ENCODE measurements around the gene ZBTB16. TPM values are rescaled to one million over a fixed set of nuclear protein-coding genes. Genes with fewer than 3 reads are reported as not detected.
A peak's percentile ranks its signal among the peaks of the same experiment; 100 is the strongest.

Gene ZBTB16
- total and polyA plus RNA-seq, 12 donors, result 7.9 to 119 (median 53.2) TPM

GRCh38 chr11:114159320-114159719, 99.8 kb downstream of the ZBTB16 start:
- H3K9me3 ChIP-seq (replicated peaks in 1 of 3), result no peaks in the 10 kb centered on the region
- no peak for TF ChIP-seq POLR2A (IDR thresholded peaks at IDR 0.05)
- no peak for TF ChIP-seq CTCF (IDR thresholded peaks at IDR 0.05)
- no peak overlapping the region for H3K4me3 ChIP-seq
- 21 to 35% (median 29%) methylated on average over 5 of the region's 5 CpGs for WGBS, 4 donors
- peaks cover 0 to 16% of the 10 kb centered on the region in 2 donors for H3K36me3 ChIP-seq (replicated peaks in 1 of 2)
- H3K4me1 ChIP-seq (replicated peaks in 1 of 2), result peaks cover 67 to 94% of the 10 kb centered on the region in 2 donors
- H3K27ac ChIP-seq, result peak overlapping the region; percentile 96 to 99 (median 98)
- no peak for DNase-seq
- intact Hi-C loops (cut with DNase I), result no loop called here
- no peaks in the 10 kb centered on the region for H3K27me3 ChIP-seq

- H3K27me3 ChIP-seq, result no peaks in the 10 kb centered on the region
- peak overlapping the region in 1 of 4 donors; percentile 30 for H3K4me3 ChIP-seq
- peak; percentile 98 to 100 (median 100) for DNase-seq
- WGBS, 4 donors, result 3 to 7% (median 7%) methylated on average over 12 to 18 of the region's 18 CpGs
- H3K27ac ChIP-seq, result peak overlapping the region; percentile 96 to 99 (median 98)
- TF ChIP-seq CTCF (IDR thresholded peaks at IDR 0.05) (peak in 1 of 6 experiments; percentile 17), POLR2A (IDR thresholded peaks at IDR 0.05) (peak; percentile 29 to 81)
- H3K4me1 ChIP-seq (replicated peaks in 1 of 2), result peaks cover 70 to 94% of the 10 kb centered on the region in 2 donors
- H3K9me3 ChIP-seq (replicated peaks in 1 of 3), result no peaks in the 10 kb centered on the region
- H3K36me3 ChIP-seq (replicated peaks in 1 of 2), result peaks cover 0 to 16% of the 10 kb centered on the region in 2 donors
- intact Hi-C loops (cut with DNase I), result no loop called here
Observed at GRCh38 chr11:114159802-114160632, 100.5 kb downstream of the ZBTB16 start.

GRCh38 chr11:114160894-114161293, 101.4 kb downstream of the ZBTB16 start:
- 79 to 93% (median 88%) methylated on average over 5 to 6 of the region's 6 CpGs for WGBS, 4 donors
- intact Hi-C loops (cut with DNase I), result no loop called here
- Histone ChIP-seq H3K9me3 (replicated peaks in 1 of 3) (no peaks in the 10 kb centered on the region), H3K27me3 (no peaks in the 10 kb centered on the region), H3K27ac (peak overlapping the region; percentile 90 to 99 (median 98)), H3K4me1 (replicated peaks in 1 of 2) (peaks cover 76 to 95% of the 10 kb centered on the region in 2 donors), H3K4me3 (peak overlapping the region in 1 of 4 donors; percentile 30), H3K36me3 (replicated peaks in 1 of 2) (peaks cover 0 to 16% of the 10 kb centered on the region in 2 donors)
- TF ChIP-seq POLR2A (IDR thresholded peaks at IDR 0.05) (no peak), CTCF (IDR thresholded peaks at IDR 0.05) (no peak)
- no peak for DNase-seq

GRCh38 chr11:114161486-114162250, 102.2 kb downstream of the ZBTB16 start:
- Histone ChIP-seq H3K27ac (peak overlapping the region; percentile 95 to 99 (median 98)), H3K27me3 (no peaks in the 10 kb centered on the region), H3K9me3 (replicated peaks in 1 of 3) (no peaks in the 10 kb centered on the region), H3K4me3 (no peak overlapping the region), H3K36me3 (replicated peaks in 1 of 2) (peaks cover 0 to 9% of the 10 kb centered on the region in 2 donors), H3K4me1 (replicated peaks in 1 of 2) (peaks cover 83 to 93% of the 10 kb centered on the region in 2 donors)
- TF ChIP-seq CTCF (IDR thresholded peaks at IDR 0.05) (no peak), POLR2A (IDR thresholded peaks at IDR 0.05) (no peak)
- 78 to 84% (median 82%) methylated on average over 8 to 9 of the region's 9 CpGs for WGBS, 4 donors
- intact Hi-C loops (cut with DNase I), result no loop called here
- DNase-seq, result peak in 1 of 7 donors; percentile 19

All from adrenal gland (tissue), 12 donors.